CD4-positive, alpha-beta T cell treated with Interleukin-12 subunit alpha and Interleukin-12 subunit beta, for 1 hour (primary cell): Measurements from ENCODE around the gene LIPG.

Experiments
- DNase-seq: peaks from one replicate; pipeline ENCODE4 v3.0.0-alpha.2; 2020

LIPG gene

GRCh38 chr18:49640741-49641140, 78.9 kb downstream of the LIPG start:
- DNase-seq = no peak

DNA sequence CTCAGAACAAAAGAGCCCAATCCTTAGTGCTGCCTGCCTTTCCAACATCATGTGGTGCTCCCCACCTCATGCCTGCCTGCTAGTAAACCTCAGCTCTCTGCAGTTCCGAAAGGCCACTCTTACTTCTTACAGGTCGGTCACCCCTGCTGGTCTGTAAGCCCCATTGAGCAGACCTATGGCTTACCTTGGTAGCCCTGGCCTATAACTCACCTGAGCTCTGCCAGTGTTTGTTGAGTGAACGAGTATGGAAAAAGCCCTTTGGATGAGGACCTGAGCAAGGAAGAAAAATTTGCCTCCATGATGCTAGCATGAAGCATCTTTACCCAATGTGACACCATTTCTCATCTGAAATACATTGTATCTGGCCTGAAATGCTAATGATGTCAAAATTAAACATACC, 83.3 kb downstream of the LIPG start:
- no peak for DNase-seq

- no peak for DNase-seq
Observed at GRCh38 chr18:49645841-49646351, 84.0 kb downstream of the LIPG start.

GRCh38 chr18:49646873-49647272, 85.0 kb downstream of the LIPG start:
- no peak for DNase-seq

DNA sequence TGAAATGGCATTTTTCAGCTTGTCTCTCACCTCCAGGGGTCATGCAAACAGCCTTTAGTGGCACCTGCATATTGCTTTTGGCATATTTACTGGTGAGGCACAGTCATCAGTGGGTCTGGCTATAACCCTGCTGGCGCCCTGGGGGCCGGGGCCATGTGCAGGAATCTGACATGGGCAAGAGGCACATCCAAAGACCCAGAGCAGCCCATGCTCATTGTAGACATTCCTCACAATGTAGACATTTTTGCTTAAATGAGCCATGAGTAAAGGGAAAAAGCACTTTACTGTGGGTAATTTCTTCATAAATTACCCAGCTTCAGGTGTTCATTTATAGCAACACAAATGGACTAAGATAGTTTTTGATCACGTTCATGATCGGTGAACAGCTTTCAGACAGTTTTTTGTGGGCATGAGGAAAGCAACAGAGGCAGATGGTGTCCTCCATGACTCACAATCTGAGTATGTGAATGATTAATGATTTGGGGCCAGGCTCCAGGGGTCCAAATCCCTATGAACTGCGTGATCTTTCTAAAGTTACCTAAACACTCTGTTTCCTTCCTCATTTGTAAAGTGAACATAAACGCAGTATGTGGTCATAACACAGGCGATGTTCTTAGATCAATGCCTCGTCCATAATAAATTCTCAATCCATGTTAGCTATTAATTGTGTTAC, 85.8 kb downstream of the LIPG start:
- no peak for DNase-seq

DNA sequence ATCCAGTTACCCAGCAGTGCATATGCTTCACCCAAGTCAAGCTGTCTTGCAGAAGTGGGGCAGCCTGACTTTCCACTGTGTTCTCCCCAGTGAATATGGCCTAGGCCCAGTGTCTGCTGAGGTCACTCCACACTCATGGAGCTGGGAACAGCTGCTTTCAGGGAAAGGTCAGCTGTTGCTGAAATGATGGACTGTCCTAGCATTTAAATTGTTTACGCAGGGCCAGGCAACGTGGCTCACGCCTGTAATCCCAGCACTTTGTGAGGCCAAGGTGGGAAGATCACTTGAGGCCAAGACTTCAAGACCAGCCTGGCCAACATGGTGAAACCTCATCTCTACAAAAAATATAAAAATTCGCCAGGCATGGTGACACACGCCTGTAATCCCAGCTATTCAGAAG, 86.5 kb downstream of the LIPG start:
- no peak for DNase-seq
